DLD1 (cell line): ENCODE data around the gene SGCG.
"Not testable (repeated sequence)": the region's sequence is repeated elsewhere in the genome, so short reads cannot be mapped to it uniquely, and the experiment has no call there.

Experiments
- in situ Hi-C: cut with HindIII; loops from 2 replicates; pipeline ENCODE4 v1.10.0; 2017; ENCODE audit warnings: low sequenced_read_pairs

The SGCG gene, protein sequence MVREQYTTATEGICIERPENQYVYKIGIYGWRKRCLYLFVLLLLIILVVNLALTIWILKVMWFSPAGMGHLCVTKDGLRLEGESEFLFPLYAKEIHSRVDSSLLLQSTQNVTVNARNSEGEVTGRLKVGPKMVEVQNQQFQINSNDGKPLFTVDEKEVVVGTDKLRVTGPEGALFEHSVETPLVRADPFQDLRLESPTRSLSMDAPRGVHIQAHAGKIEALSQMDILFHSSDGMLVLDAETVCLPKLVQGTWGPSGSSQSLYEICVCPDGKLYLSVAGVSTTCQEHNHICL

DNA sequence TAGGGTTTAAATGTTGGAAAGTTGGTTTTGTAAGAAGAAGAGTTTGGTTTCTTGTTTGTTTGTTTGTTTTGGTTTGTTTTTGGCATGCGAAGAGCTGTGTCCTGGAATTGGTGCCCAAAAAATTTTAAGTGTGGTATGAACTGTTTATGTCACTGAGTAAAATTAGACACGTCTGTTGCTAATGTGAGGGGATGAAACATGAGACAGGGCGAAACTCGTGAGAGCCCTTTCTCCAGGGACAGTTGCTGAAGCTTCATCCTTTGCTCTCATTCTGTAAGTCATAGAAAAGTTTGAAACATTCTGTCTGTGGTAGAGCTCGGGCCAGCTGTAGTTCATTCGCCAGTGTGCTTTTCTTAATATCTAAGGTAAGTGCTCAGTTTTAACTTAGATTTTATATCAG is at the start of gene SGCG:
Gene SGCG, plus strand, starts transcription at position 269 of the 400 bp plus-strand sequence. CDS start 22,716 bp downstream, outside the sequence.
- in situ Hi-C loops: no loop called here

DNA sequence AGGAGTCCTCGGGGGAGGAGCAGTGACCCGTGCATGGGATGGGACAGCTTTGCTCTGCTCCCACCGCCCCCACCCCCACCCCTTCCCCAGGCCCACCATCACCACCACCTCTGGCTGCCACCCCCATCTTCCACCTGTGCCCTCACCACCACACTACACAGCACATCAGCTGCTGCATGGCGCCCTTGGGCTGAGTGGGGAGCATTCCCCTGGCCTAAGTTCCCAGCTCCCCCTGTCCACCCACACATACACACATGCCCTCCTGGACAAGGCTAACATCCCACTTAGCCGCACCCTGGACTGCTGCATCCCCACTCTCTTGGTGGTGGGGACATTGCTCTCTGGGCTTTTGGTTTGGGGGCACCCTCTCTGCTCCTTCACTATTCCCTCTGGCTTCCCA is 46.2 kb upstream of the SGCG start:
- in situ Hi-C loops: no loop called here

DNA sequence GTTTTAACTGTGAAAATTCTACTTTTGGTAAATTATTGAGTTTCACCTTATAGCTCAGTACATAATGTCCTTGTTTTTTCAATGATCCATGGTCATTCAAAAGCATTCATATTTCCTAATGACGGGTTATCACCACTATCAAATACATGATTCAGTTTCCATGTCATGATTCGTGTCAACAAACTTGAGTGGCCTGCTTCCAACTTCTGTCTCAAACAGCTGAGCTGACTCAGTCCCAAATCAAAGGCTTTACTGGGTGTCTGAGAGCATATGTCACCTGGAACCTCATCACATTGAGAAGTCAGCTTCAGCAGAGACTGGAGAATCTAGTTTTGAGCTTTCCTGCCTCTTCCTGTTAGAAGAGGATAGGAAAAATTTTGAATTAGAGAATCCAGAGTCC is 40.3 kb upstream of the SGCG start:
- in situ Hi-C loops: no loop called here

DNA sequence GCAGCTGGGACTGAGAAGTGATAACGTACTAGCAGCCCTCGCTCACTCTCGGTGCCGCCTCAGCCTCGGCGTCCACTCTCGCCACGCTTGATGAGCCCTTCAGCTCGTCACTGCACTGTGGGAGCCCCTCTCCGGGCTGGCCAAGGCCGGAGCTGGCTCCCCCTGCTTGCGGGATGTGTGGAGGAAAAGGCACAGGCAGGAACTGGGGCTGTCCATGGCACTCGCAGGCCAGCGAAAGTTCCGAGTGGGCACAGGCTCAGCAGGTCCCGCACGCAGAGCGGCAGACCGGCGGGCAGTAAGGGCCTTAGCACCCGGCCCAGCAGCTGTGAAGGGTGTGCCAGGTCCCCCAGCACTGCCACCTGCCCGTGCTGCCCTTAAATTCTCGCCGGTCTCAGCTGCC is 38.8 kb upstream of the SGCG start:
- in situ Hi-C loops: no loop called here

DNA sequence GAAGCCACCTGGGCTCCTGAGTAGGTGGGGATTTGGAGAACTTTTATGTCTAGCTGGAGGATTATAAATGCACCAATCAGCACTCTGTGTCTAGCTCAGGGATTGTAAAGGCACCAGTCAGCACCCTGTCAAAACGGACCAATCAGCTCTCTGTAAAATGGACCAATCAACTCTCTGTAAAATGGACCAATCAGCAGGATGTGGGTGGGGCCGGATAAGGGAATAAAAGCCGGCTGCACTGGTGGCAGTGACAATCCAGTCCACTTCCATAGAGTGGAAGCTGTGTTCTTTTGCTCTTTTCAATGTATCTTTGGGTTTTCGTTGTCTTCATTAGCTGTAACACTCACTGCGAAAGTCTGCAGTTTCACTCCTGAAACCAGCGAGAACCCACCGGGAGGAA is 38.2 kb upstream of the SGCG start:
- in situ Hi-C loops: not testable (repeated sequence)

DNA sequence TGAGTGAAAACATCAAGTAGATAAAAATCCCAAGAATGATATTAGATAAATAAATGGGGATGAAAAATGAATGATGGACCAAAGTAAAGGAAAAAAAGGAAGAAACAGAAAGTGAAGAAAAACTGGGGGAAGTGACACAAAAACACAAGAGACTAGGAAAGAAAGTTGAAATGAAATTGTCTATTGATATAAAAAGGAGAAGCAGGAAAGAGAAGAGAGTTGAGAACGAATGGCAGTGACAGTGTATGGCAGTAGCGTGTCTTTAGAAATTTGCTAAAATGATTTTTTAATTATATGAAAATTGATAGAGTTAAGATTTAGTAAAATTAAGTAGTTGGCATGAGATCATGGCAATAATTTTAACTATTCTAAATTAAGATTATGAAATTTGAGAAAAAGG is 36.3 kb upstream of the SGCG start:
- in situ Hi-C loops: no loop called here

DNA sequence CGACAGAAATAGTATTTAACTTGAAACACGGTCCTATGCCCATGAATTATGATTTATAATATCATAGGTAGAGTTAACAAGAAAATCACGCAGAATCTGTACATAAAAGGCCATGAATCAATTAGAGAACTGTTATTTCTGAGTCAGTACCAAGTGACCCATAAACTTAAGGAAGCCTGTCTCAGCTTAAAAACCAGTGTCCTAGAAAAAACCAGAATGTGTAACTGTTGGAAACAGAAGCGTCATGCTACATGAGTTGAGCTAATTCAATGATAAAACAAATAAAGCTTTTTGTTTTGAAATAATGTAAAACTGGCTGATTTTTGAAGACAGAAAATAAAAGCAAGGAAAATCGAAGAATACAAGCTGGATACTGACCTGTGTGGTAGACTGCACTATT is 34.8 kb upstream of the SGCG start:
- in situ Hi-C loops: no loop called here

DNA sequence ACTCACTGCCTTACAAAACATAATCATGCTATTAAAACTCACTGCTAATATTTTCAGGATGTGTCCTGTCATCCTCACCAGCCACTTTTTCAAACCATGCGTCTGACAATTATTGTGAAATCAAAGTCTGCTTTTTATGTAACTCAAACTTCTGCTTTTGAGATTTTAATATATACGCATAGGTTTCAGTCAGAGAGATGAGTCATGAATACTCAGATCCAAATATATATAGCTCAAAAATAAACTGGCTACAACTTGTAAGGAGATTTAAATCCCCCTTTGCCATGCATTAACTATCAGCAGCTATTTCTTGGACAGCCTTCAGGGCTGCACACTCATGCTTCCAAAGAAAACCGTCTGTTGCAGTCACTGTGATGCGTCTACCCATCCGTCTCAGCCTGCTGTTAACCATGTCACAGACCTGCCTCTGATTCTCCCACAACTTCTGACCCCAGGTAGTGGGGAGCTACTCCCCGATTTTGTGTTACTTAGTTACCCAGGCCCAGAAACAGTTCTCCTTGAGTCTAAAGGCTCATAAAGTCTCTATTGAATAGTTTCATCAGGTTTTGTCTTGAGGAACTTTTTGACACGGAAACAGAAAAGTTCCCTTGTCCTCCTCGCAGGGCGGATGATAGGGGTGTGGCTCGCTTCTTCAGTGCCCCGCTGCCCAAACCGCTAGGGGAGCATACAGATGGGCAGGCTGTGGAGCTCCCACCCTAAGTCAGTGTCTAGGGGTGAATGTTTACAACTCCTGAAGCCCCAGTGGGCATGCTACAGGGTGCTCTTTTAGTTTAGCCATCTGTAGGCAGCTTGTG is 33.8 kb upstream of the SGCG start:
- in situ Hi-C loops: no loop called here

DNA sequence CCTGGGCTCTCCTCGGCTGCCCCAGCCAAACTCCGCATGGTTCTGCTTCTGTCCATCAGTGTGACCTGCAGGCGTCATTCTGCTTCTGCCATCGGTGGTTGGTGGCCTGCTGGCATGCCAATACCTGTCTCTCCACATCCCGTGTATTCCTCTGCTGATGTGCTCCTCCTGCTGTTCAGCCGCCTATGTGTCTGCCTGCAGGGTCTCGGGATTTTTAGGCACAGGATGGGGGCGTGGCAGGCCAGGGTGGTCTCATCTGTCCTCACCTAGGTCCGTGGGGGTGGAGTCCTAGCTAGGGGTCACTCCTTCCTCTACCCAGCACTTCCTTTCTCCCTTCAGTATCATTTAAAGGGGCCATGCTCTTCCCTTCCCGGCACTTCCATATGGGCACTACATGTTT is 33.0 kb upstream of the SGCG start:
- in situ Hi-C loops: no loop called here

DNA sequence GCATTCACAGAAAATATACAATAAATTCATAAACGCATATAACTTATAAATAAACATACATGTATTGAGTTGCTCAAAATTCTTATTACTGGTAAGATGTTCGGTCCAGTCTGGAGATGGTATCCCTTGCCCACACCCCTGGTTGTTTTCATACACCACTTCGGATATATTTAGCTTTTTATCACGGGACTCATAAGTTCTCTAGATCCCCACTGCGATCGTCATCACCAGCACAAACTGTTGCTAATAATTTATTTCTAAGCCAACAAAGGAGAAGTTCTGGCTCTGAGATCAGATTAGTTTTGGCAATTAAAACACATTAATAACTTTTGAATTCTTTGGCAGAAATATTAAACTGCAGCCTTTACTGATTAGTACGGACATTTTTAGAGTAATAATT is 23.0 kb upstream of the SGCG start:
- in situ Hi-C loops: no loop called here

DNA sequence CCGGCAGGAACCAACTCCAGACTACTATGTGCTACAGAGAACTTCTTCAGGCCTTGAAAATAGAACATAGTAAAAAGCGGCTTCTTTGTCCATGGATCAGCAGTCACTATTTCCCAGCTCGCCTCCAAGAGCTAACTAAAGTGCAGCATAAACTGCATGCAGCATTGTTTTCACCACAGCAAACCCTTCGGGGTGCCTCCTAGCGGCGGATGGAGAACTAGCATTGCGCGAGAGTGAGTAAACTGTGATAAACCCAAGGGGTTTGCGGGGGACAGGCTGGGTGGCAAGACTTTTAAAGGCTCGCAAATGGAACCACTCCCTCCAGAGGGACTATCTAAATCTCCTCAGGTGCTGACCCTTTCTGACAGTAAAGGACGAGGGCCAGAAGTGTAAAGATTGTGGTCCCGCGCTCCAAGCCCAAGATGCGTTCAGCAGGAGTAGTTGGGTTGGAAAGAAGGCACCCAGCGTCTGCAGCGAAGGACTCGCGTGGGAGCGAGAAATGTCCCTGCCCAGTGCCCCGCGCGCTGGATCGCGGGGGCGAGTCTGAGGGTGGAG is 21.5 kb upstream of the SGCG start:
- in situ Hi-C loops: no loop called here

DNA sequence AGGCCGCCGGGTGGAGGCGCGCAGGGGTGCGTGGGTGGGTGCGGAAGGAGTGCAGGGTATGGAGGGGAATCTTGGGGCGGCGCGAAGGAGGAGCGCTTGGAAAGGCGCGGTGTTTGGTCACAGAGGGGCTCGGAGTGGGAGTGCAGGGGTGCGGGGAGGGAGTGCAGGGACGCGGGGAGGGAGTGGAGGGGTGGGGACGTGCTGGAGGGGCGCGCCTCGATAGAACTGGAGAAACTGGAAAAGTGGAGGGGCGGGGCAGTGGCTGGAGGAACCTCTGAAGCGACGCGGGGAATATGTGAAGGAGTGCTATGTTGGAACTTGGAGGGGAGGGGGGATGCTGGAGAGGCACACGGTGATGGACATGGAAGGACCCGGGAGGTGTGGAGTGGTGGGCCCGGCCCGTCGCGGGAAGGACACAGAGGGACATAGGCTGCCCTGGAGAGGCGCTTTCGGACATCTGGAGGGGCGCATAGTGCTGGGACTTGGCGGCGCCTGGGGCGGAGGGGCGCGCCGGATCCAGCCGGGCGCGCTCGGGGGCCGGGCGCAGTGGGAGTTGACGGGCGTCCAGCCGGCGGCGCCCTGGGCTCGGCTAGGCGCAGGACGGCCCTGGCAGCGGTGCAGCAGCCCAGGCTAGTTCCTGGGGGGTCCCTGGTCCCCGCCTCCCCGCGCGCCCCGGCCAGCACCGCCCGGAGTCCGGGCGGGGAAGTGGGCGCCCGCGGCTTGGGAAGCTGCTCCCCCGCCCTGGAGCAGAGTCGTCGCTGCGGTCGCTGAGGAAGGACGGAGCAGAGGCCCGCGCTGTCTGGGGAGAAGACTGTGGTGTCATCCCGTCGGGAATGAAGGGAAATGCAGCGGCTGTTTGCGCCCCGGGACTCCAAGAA is 20.8 kb upstream of the SGCG start:
- in situ Hi-C loops: no loop called here

DNA sequence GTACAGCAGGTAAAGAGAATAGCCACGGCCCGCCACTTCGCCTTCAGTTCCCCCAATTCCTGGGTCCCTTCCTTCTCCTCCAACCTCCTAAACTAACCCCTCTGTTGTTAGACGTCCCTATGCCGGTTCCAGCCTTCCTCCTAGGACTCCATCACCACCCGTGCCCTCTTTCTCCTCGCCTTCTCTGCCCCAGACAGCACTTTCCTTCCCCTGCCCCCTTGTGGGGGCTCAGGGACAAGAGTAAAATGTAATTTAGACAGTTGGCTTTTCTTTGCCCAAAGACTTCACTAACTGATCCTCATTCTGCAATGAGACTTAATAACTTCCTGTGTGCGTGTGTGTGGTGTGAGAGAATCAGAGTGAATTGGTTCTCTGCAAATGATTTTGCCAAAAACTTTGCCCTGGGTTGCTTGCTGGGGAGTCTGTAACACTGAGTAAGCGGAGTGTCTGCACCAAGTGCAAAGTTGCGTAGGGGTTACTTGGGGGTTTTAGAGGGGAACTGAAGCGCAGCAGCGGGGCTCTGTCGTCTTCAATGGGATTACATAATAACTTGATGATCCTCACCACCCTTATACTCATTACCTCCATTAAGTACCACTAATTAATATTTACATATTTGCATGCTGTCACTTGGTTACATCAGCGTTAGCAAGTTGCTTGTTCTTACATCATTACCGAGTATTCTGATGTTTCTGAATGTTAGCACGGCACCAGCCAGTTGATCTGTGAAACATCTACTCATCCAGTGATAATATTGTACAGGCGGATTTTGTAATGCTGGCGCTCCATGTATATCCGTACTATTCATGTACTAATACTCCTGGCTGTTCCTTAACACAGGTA is 19.9 kb upstream of the SGCG start:
- in situ Hi-C loops: no loop called here

DNA sequence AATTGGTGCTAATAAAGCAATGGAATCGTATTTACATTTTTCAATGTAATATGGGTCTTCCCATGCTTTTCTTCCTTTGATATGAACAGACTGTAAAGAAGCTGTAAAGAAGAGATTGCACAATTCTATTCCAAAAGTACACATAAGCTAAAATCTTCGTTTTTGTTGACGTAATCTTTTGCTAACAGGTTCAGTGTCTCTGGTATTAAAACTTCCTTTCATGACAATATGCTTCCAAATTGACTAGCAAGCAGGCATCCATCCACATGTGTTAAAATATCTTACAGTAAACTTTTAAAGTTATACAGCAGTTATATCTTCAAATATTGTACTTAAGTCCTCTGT is 19.3 kb upstream of the SGCG start:
- in situ Hi-C loops: no loop called here

DNA sequence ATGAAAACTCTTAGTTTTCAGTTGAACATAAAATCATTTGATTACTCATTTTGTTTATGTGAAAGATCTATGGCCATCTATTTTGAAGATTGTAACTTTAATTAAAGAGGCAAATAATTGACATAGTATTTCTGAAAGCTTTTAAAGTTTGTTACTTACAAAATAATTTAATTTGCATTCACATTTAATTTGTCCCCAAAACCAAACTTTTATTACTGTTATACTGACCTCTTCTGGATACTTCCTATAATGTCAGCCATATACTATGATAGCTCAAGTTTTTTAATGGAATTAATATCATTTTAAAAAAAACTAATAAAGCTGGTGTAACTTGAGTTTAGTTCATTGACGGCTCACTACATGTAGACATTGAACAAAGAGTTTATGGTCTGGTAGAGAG is 4.9 kb upstream of the SGCG start:
- in situ Hi-C loops: no loop called here

DNA sequence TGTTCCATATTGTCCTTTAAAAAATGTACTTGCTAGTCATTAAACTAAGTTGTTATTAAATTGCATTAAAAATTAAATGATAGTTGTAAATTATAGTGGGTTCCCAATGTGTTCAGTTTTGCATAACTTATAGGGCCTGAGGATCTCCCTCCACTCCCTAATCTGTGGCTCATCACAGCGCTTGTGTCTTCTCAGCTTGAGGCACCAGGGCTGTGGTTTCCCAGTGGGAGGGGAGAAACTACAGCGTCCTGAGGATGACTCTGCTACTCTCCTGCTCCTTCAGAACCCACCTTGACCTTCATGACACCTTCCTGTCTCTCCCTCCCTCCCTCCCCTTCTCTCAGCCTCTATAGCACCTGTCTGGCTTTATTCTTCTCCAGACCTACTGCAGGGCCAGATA is 1.4 kb downstream of the SGCG start:
- in situ Hi-C loops: no loop called here

DNA sequence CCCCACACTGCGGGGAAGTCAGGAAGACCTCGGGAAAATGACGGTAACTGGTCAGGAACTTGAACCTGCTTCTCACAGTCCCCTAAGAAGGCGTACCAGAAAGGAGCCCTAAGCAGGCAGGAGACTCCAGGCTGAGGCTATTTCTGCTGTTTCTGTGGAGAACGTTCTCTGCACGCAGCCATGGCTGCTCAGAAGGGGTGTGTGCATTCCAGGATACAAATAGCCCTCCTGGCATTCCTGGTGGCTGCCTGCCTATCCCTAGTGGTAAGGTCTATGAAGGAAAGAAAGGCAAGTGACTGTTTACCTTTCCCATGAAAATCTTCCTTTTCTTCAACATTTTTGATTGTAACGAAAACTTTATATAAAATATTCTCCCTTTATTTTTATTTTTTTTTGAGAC is 2.5 kb downstream of the SGCG start:
- in situ Hi-C loops: no loop called here

DNA sequence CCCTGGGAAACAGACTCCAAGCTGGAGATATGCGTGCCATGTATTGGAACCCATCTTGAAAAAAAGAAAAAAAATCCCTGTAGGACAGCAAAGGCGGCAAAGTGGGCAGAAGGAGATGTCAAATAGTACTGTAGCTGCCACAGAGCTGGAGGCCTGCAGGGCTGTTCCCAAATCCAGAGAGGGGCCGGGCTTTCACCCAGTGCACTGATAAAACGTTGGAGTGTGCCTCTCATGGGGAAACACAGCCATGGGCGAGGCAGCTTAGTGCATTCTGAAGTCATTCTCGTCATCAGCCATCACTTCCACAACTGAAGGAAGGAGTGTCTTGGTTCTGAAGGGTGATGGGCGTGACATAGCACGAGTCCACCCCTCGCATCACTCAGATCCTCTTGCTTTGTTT is 4.8 kb downstream of the SGCG start:
- in situ Hi-C loops: no loop called here

DNA sequence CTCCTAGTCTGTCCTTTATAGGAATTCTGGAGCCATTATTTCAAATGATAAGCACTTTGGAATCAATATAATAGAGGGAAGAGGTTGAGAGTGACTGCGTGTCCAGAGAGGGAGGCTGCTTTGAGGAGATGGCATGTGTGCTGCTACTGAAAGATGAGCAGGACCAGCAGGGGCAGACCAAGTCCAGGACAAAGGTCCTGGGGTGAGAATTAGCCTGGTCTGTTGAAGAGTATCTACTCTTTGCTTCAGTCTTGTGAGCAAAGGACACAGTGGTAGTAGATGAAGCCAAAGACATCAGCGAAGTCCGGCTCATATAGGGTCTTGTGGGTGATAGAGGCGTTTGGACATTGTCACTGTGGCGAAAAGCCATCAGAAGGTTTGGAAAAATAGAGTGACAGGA is 21.1 kb downstream of the SGCG start:
- in situ Hi-C loops: no loop called here

DNA sequence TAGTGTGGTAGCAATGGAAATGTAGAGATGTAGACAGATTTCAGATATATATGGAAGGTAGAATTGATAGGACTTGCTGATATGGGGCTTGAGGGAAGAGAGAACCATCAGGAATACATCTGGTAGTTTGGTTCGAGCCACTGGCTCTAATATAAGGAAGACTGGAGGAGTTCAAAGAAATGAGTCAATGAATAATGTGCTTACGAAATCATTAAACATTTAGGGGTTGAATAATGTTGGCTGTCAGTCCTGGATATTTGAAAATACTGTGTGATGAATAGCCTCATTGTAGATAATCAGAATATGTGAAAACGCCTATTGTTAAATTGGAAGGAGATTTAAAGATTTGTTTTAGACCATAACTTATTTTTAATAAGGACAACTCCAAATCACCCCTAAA is 21.6 kb downstream of the SGCG start:
- in situ Hi-C loops: no loop called here

DNA sequence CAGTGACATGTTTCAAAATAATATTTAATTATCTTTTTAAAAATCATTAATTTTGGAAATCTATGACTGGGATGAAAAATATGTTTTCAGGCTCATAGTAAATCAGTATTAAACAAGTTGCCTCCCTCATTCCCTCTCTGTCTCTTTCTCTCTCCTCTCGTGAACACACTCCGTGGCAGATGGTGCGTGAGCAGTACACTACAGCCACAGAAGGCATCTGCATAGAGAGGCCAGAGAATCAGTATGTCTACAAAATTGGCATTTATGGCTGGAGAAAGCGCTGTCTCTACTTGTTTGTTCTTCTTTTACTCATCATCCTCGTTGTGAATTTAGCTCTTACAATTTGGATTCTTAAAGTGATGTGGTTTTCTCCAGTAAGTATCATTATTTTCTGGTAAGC is 22.7 kb downstream of the SGCG start:
- in situ Hi-C loops: no loop called here
